Measurements from ENCODE around the gene DMAC2.

Gene DMAC2

DNA sequence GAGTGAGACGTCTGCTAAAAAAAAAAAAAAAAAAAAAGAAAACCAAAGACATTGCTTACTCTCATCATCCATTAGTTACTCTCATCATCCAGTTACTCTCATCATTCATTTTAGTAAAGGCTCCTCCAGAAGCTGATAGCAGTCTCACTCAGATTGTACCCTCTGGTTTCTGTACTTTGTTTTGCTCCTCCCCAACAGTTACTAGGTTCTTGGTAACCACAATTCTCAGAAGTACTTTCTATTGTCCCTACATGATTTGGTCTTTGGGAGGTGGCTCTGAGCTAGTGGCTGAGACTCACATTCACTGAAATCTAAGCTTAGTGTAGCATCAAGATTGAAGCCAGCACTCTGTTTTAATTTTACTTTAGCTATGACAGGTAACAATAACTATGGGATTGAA lies 17.5 kb upstream of the DMAC2 start:
- Histone ChIP-seq H3K4me3 (ENCODE audit: extremely low read depth, insufficient read depth, low read length, poor library complexity, severe bottlenecking) (no peak overlapping the region), H3K9me3 (ENCODE audit: control insufficient read depth, low read length) (peaks cover 5% of the 10 kb centered on the region), H3K36me3 (ENCODE audit: control insufficient read depth, insufficient read depth, low read length) (no peaks in the 10 kb centered on the region), H3K4me1 (ENCODE audit: control insufficient read depth, insufficient read depth, low read length, poor library complexity, severe bottlenecking) (no peaks in the 10 kb centered on the region), H3K27ac (ENCODE audit: low read depth, low read length, severe bottlenecking) (no peak overlapping the region)
- WGBS, 2 experiments (ENCODE audit: insufficient coverage in 2 of 2), result 60% methylated on average over 1 of the region's 1 CpG; no CpG with 5 or more reads in 1 of the 2 experiments

- Histone ChIP-seq H3K9me3 (ENCODE audit: control insufficient read depth, low read length) (no peaks in the 10 kb centered on the region), H3K36me3 (ENCODE audit: control insufficient read depth, insufficient read depth, low read length) (no peaks in the 10 kb centered on the region), H3K27ac (ENCODE audit: low read depth, low read length, severe bottlenecking) (no peak overlapping the region), H3K4me1 (ENCODE audit: control insufficient read depth, insufficient read depth, low read length, poor library complexity, severe bottlenecking) (no peaks in the 10 kb centered on the region), H3K4me3 (ENCODE audit: extremely low read depth, insufficient read depth, low read length, poor library complexity, severe bottlenecking) (no peak overlapping the region)
- WGBS, 2 experiments (ENCODE audit: insufficient coverage in 2 of 2), result 54 to 68% methylated on average over 3 to 5 of the region's 7 CpGs
Observed at GRCh38 chr19:41456342-41456918, 16.7 kb upstream of the DMAC2 start.

DNA sequence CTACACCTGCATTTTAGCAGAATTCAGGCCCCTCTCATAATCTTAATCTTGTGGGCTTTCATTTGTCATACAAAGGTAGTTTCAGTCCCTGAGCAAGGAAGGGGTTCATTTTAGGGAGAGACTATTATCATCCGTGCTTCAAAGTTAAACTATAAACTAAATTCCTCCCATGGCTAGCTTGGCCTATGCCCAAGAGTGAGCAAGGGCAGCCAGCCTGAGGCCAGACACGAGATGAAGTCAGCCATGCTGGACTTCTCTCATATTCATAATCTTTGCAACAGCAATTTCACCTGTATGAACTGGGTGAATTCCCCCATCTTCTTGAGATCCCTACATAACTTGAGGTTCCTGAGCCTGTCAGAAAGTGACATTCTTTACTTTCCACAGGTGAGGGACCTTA lies 16.2 kb upstream of the DMAC2 start:
- no peaks in the 10 kb centered on the region for H3K9me3 ChIP-seq (ENCODE audit: control insufficient read depth, low read length)
- no peaks in the 10 kb centered on the region for H3K4me1 ChIP-seq (ENCODE audit: control insufficient read depth, insufficient read depth, low read length, poor library complexity, severe bottlenecking)
- H3K36me3 ChIP-seq (ENCODE audit: control insufficient read depth, insufficient read depth, low read length), result no peaks in the 10 kb centered on the region
- no peak overlapping the region for H3K4me3 ChIP-seq (ENCODE audit: extremely low read depth, insufficient read depth, low read length, poor library complexity, severe bottlenecking)
- 10 to 86% methylated on average over 1 of the region's 2 CpGs for WGBS, 2 experiments (ENCODE audit: insufficient coverage in 2 of 2)
- H3K27ac ChIP-seq (ENCODE audit: low read depth, low read length, severe bottlenecking), result no peak overlapping the region

DNA sequence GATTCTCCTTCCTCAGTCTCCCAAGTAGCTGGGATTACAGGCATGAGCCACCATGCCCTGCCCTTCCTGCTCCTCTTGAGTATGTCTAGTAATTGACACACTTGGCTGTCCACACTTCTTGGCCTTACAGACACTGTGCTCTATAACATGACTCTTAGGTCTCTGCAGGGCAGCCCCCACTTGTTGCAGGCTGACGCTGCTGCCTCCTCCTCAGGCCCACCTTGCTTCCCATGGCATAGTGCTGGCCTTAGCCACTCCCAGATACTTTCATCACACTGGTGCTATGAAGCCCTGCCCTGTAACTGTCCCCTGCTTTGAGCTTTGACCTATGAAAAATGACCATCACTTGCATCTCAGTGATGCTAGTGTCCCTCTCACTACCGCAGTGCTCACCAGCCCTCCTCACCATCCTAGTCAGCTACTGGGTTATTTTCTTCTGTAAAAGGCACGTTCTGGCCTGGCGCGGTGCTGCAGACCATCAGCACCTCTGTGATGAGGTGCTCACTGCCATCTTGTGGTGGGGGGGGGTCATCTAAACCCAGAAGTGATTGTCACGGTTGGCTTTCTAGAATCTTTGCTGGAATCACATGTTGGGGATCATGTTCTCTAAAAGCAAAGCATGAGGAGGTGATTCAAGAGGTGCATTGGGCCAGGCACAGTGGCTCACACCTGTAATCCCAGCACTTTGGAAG lies 13.0 kb upstream of the DMAC2 start:
- no peaks in the 10 kb centered on the region for H3K4me1 ChIP-seq (ENCODE audit: control insufficient read depth, insufficient read depth, low read length, poor library complexity, severe bottlenecking)
- no peaks in the 10 kb centered on the region for H3K9me3 ChIP-seq (ENCODE audit: control insufficient read depth, low read length)
- H3K27ac ChIP-seq (ENCODE audit: low read depth, low read length, severe bottlenecking), result no peak overlapping the region
- WGBS, 2 experiments (ENCODE audit: insufficient coverage in 2 of 2), result 50 to 51% methylated on average over 2 to 3 of the region's 6 CpGs
- no peaks in the 10 kb centered on the region for H3K36me3 ChIP-seq (ENCODE audit: control insufficient read depth, insufficient read depth, low read length)
- no peak overlapping the region for H3K4me3 ChIP-seq (ENCODE audit: extremely low read depth, insufficient read depth, low read length, poor library complexity, severe bottlenecking)

- no peaks in the 10 kb centered on the region for H3K36me3 ChIP-seq (ENCODE audit: control insufficient read depth, insufficient read depth, low read length)
- no peak overlapping the region for H3K4me3 ChIP-seq (ENCODE audit: extremely low read depth, insufficient read depth, low read length, poor library complexity, severe bottlenecking)
- no peaks in the 10 kb centered on the region for H3K9me3 ChIP-seq (ENCODE audit: control insufficient read depth, low read length)
- H3K4me1 ChIP-seq (ENCODE audit: control insufficient read depth, insufficient read depth, low read length, poor library complexity, severe bottlenecking), result no peaks in the 10 kb centered on the region
- no peak overlapping the region for H3K27ac ChIP-seq (ENCODE audit: low read depth, low read length, severe bottlenecking)
- 91 to 100% methylated on average over 1 of the region's 3 CpGs for WGBS, 2 experiments (ENCODE audit: insufficient coverage in 2 of 2)
Observed at GRCh38 chr19:41449865-41450178, 10.1 kb upstream of the DMAC2 start.

DNA sequence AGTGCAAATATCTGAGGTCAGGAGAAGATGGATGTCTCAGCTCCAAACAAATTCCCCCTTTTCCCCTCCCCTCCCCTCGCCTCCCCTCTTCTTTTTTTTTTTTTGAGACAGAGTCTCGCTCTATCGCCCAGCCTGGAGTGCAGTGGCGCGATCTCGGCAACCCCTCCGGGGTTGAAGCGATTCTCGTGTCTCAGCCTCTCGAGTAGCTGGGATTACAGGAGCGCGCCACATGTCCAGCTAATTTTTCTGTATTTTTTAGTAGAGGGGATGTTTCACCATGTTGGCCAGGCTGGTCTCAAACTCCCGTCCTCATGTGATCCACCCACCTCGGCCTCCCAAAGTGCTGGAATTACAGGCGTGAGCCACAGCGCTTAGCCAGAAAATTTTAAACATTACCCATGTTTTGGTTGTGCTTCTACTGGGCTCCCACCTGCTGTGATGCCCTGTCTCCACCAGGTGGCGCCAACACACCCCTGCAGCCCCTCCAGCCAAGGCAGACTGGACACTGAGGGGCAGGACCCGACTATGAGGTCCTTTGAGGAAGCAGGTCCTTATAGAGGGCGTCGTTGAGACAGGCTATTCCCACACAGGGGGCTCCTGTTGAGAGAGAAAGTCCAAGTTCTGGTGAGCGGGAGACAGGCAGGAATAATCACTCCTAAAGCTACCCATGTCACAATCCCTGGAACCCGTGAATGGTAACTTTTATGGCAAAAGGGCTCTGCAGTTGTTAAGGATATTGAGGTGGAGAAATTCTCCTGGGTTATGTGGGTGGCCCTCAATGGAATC lies 9.6 kb upstream of the DMAC2 start:
- H3K9me3 ChIP-seq (ENCODE audit: control insufficient read depth, low read length), result no peaks in the 10 kb centered on the region
- H3K4me1 ChIP-seq (ENCODE audit: control insufficient read depth, insufficient read depth, low read length, poor library complexity, severe bottlenecking), result no peaks in the 10 kb centered on the region
- H3K4me3 ChIP-seq (ENCODE audit: extremely low read depth, insufficient read depth, low read length, poor library complexity, severe bottlenecking), result no peak overlapping the region
- 5 to 8% methylated on average over 11 to 13 of the region's 22 CpGs for WGBS, 2 experiments (ENCODE audit: insufficient coverage in 2 of 2)
- no peaks in the 10 kb centered on the region for H3K36me3 ChIP-seq (ENCODE audit: control insufficient read depth, insufficient read depth, low read length)
- H3K27ac ChIP-seq (ENCODE audit: low read depth, low read length, severe bottlenecking), result no peak overlapping the region

GRCh38 chr19:41447732-41448332 lies 8.1 kb upstream of the DMAC2 start:
- H3K9me3 ChIP-seq (ENCODE audit: control insufficient read depth, low read length), result no peaks in the 10 kb centered on the region
- WGBS, 2 experiments (ENCODE audit: insufficient coverage in 2 of 2), result 69 to 77% methylated on average over 10 to 12 of the region's 12 CpGs
- no peaks in the 10 kb centered on the region for H3K4me1 ChIP-seq (ENCODE audit: control insufficient read depth, insufficient read depth, low read length, poor library complexity, severe bottlenecking)
- H3K36me3 ChIP-seq (ENCODE audit: control insufficient read depth, insufficient read depth, low read length), result no peaks in the 10 kb centered on the region
- H3K4me3 ChIP-seq (ENCODE audit: extremely low read depth, insufficient read depth, low read length, poor library complexity, severe bottlenecking), result no peak overlapping the region
- no peak overlapping the region for H3K27ac ChIP-seq (ENCODE audit: low read depth, low read length, severe bottlenecking)

GRCh38 chr19:41445575-41445974 lies 5.9 kb upstream of the DMAC2 start:
- Histone ChIP-seq H3K4me3 (ENCODE audit: extremely low read depth, insufficient read depth, low read length, poor library complexity, severe bottlenecking) (no peak overlapping the region), H3K4me1 (ENCODE audit: control insufficient read depth, insufficient read depth, low read length, poor library complexity, severe bottlenecking) (no peaks in the 10 kb centered on the region), H3K27ac (ENCODE audit: low read depth, low read length, severe bottlenecking) (no peak overlapping the region), H3K36me3 (ENCODE audit: control insufficient read depth, insufficient read depth, low read length) (no peaks in the 10 kb centered on the region), H3K9me3 (ENCODE audit: control insufficient read depth, low read length) (no peaks in the 10 kb centered on the region)
- 58 to 90% methylated on average over 3 to 4 of the region's 5 CpGs for WGBS, 2 experiments (ENCODE audit: insufficient coverage in 2 of 2)

DNA sequence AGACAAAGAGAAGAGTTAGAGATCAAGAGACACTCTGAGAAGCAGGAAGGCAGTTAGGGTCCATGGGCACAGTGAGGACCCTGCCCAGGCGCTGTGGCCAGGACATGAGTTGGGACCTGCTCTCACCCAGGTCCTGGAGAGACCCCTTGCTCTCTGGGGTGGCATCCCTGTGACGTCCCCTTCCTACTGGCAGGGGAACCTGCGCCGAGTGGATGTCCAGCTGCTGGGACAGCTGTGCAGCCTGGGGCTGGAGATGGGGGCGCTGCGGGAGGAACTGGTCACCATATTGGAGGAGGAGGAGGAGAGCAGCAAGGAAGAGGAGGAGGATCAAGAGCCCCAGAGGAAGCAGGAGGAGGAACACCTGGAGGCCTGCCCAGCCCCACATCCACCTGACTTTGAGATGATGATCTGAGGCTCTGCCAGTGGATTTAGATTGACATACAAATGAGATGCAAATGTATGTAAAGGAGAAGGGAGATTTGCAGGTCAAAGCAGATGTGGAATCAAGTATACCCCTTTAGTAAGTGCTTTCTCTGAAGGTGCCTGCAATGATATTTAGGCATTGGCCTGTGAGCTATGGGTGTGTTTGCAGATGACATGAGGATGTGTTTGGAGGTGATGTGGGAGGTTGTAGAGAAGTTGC lies 4.2 kb upstream of the DMAC2 start:
- H3K9me3 ChIP-seq (ENCODE audit: control insufficient read depth, low read length), result no peaks in the 10 kb centered on the region
- 59 to 79% methylated on average over 5 to 6 of the region's 6 CpGs for WGBS, 2 experiments (ENCODE audit: insufficient coverage in 2 of 2)
- H3K36me3 ChIP-seq (ENCODE audit: control insufficient read depth, insufficient read depth, low read length), result no peaks in the 10 kb centered on the region

GRCh38 chr19:41442473-41443355 lies 3.0 kb upstream of the DMAC2 start, which contains the start of gene ERICH4:
Gene ERICH4 (plus strand): TSS chr19:41443156. CDS start chr19:41443170, 14 bp downstream.
- no peak within 1 kb of the TSS for H3K4me3 ChIP-seq (ENCODE audit: extremely low read depth, insufficient read depth, low read length, poor library complexity, severe bottlenecking)
- WGBS, 2 experiments (ENCODE audit: insufficient coverage in 2 of 2), result 74 to 75% methylated on average over 6 of the region's 7 CpGs
- peaks cover 5% of the 10 kb centered on the region for H3K4me1 ChIP-seq (ENCODE audit: control insufficient read depth, insufficient read depth, low read length, poor library complexity, severe bottlenecking)
- no peak within 1 kb of the TSS for H3K27ac ChIP-seq (ENCODE audit: low read depth, low read length, severe bottlenecking)
- H3K36me3 ChIP-seq (ENCODE audit: control insufficient read depth, insufficient read depth, low read length), result peaks cover 6% of the 10 kb centered on the region
- H3K9me3 ChIP-seq (ENCODE audit: control insufficient read depth, low read length), result no peaks in the 10 kb centered on the region

More for the DNA sequence above, 4.2 kb upstream of the DMAC2 start:
- Histone ChIP-seq H3K27ac (ENCODE audit: low read depth, low read length, severe bottlenecking) (no peak overlapping the region), H3K4me3 (ENCODE audit: extremely low read depth, insufficient read depth, low read length, poor library complexity, severe bottlenecking) (no peak overlapping the region), H3K4me1 (ENCODE audit: control insufficient read depth, insufficient read depth, low read length, poor library complexity, severe bottlenecking) (no peaks in the 10 kb centered on the region)

Measured in mesodermal cell (in vitro differentiated cells).